Measurements from ENCODE around the gene SPRR2D.

The SPRR2D gene

GRCh38 chr1:153032073-153032472 lies 8.8 kb downstream of the SPRR2D start:
- Histone ChIP-seq H3K4me3 (IDR thresholded peaks at IDR 0.05; ENCODE audit: insufficient read depth, low read depth, low read length) (no peak overlapping the region), H3K4me2 (no peak overlapping the region), H4K20me1 (ENCODE audit: insufficient read depth) (no peaks in the 10 kb centered on the region), H3K4me1 (ENCODE audit: low read depth, poor library complexity, severe bottlenecking) (no peaks in the 10 kb centered on the region), H3K27me3 (ENCODE audit: insufficient read depth, low read depth) (no peaks in the 10 kb centered on the region), H3K27ac (no peak overlapping the region), H2AFZ (ENCODE audit: low read depth) (no peak overlapping the region), H3K36me3 (ENCODE audit: insufficient read depth) (no peaks in the 10 kb centered on the region), H3K9ac (no peak overlapping the region), H3K79me2 (ENCODE audit: insufficient read depth, low read depth) (no peaks in the 10 kb centered on the region)
- TF ChIP-seq CTCF (conservative IDR thresholded peaks at IDR 0.05; ENCODE audit: low read depth, low read length) = no peak

DNA sequence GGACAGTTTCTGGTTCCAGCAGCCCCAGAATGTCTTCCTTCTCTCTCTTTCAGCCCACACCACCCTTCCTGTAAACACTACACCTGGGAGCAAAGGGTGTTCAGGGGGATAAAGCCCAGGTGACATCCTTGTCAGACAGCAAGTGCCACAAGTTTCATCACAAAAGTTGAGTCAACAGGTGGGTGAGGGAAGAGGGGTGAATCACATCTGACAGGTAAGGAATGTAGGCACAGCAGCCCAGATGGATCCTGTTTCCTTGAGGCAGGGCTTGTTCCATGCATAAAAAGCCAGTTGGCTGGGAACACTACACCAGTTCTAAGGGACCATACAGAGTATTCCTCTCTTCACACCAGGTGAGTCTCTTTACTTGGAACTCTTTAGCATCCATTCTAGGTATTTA lies 10.0 kb downstream of the SPRR2D start, which contains the start of gene SPRR1B:
TSS of gene SPRR1B (plus strand) at position 309 of the 400 bp plus-strand sequence. CDS start 1,143 bp downstream, outside the sequence.
- H3K79me2 ChIP-seq (ENCODE audit: insufficient read depth, low read depth) = no peaks in the 10 kb centered on the region
- no peaks in the 10 kb centered on the region for H4K20me1 ChIP-seq (ENCODE audit: insufficient read depth)
- H3K9ac ChIP-seq = no peak within 1 kb of the TSS
- H3K4me2 ChIP-seq = no peak within 1 kb of the TSS
- H3K27ac ChIP-seq = no peak within 1 kb of the TSS
- H3K36me3 ChIP-seq (ENCODE audit: insufficient read depth) = no peaks in the 10 kb centered on the region
- no peak within 1 kb of the TSS for H2AFZ ChIP-seq (ENCODE audit: low read depth)
- no peaks in the 10 kb centered on the region for H3K27me3 ChIP-seq (ENCODE audit: insufficient read depth, low read depth)
- no peak for TF ChIP-seq CTCF (conservative IDR thresholded peaks at IDR 0.05; ENCODE audit: low read depth, low read length)
- no peaks in the 10 kb centered on the region for H3K4me1 ChIP-seq (ENCODE audit: low read depth, poor library complexity, severe bottlenecking)
- H3K4me3 ChIP-seq (IDR thresholded peaks at IDR 0.05; ENCODE audit: insufficient read depth, low read depth, low read length) = no peak within 1 kb of the TSS

- Histone ChIP-seq H3K9ac (no peak overlapping the region), H3K4me2 (no peak overlapping the region), H3K27me3 (ENCODE audit: insufficient read depth, low read depth) (no peaks in the 10 kb centered on the region), H3K79me2 (ENCODE audit: insufficient read depth, low read depth) (no peaks in the 10 kb centered on the region), H3K36me3 (ENCODE audit: insufficient read depth) (no peaks in the 10 kb centered on the region), H3K4me3 (IDR thresholded peaks at IDR 0.05; ENCODE audit: insufficient read depth, low read depth, low read length) (no peak overlapping the region), H3K4me1 (ENCODE audit: low read depth, poor library complexity, severe bottlenecking) (no peaks in the 10 kb centered on the region), H4K20me1 (ENCODE audit: insufficient read depth) (no peaks in the 10 kb centered on the region), H3K27ac (no peak overlapping the region), H2AFZ (ENCODE audit: low read depth) (no peak overlapping the region)
- TF ChIP-seq CTCF (conservative IDR thresholded peaks at IDR 0.05; ENCODE audit: low read depth, low read length) = no peak
Observed at GRCh38 chr1:153028766-153029165, 12.2 kb downstream of the SPRR2D start.

- Histone ChIP-seq H3K4me1 (ENCODE audit: low read depth, poor library complexity, severe bottlenecking) (no peaks in the 10 kb centered on the region), H3K27ac (no peak overlapping the region), H3K4me2 (no peak overlapping the region), H3K4me3 (IDR thresholded peaks at IDR 0.05; ENCODE audit: insufficient read depth, low read depth, low read length) (no peak overlapping the region), H3K79me2 (ENCODE audit: insufficient read depth, low read depth) (no peaks in the 10 kb centered on the region), H3K36me3 (ENCODE audit: insufficient read depth) (no peaks in the 10 kb centered on the region), H3K27me3 (ENCODE audit: insufficient read depth, low read depth) (no peaks in the 10 kb centered on the region), H2AFZ (ENCODE audit: low read depth) (no peak overlapping the region), H3K9ac (no peak overlapping the region), H4K20me1 (ENCODE audit: insufficient read depth) (no peaks in the 10 kb centered on the region)
- no peak for TF ChIP-seq CTCF (conservative IDR thresholded peaks at IDR 0.05; ENCODE audit: low read depth, low read length)
Observed at GRCh38 chr1:153025797-153026196, 15.1 kb downstream of the SPRR2D start.

Measured in KMS-11 (cell line).